GM18867 (cell line): ENCODE results near the gene MAP3K5.

Experiments
- ATAC-seq: cut with Tn5 transposase; IDR thresholded peaks from one replicate; pipeline ENCODE4 v1.9.1; 2021; ENCODE audit warnings: mild to moderate bottlenecking, moderate library complexity; ENCODE audit not compliant: unreplicated experiment

MAP3K5 gene

GRCh38 chr6:136550045-136550329, 242.3 kb downstream of the MAP3K5 start:
- ATAC-seq = peak; percentile 48

GRCh38 chr6:136549300-136550044, 242.8 kb downstream of the MAP3K5 start:
- ATAC-seq = peak; percentile 4

GRCh38 chr6:136548582-136549299, 243.5 kb downstream of the MAP3K5 start:
- no peak for ATAC-seq

GRCh38 chr6:136547871-136548270, 244.4 kb downstream of the MAP3K5 start:
- ATAC-seq = no peak

GRCh38 chr6:136547336-136547735, 244.9 kb downstream of the MAP3K5 start:
- no peak for ATAC-seq

DNA sequence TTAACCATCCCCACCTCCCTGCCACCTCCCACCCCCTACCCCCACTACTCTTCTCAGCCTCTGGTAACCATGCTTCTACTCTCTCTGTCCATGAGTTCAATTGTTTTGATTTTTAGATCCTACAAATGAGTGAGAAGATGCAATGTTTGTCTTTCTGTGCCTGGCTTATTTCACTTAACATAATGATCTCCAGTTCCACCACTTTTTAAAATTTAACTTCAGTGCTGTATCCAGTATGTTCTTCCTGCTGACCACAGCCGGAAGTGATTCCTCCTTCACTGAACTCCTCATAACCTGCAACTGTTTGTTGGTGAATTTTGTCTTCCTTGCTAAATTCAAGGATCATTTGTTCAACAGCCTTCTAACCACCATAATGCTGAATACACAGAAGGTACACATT, 245.9 kb downstream of the MAP3K5 start:
- no peak for ATAC-seq

- ATAC-seq = no peak
These were observed 248.0 kb downstream of the MAP3K5 start for GRCh38 chr6:136544326-136544725.

GRCh38 chr6:136541395-136541794, 250.9 kb downstream of the MAP3K5 start:
- no peak for ATAC-seq

GRCh38 chr6:136539967-136540652, 252.2 kb downstream of the MAP3K5 start:
- no peak for ATAC-seq

GRCh38 chr6:136538836-136539235, 253.4 kb downstream of the MAP3K5 start:
- ATAC-seq = no peak

DNA sequence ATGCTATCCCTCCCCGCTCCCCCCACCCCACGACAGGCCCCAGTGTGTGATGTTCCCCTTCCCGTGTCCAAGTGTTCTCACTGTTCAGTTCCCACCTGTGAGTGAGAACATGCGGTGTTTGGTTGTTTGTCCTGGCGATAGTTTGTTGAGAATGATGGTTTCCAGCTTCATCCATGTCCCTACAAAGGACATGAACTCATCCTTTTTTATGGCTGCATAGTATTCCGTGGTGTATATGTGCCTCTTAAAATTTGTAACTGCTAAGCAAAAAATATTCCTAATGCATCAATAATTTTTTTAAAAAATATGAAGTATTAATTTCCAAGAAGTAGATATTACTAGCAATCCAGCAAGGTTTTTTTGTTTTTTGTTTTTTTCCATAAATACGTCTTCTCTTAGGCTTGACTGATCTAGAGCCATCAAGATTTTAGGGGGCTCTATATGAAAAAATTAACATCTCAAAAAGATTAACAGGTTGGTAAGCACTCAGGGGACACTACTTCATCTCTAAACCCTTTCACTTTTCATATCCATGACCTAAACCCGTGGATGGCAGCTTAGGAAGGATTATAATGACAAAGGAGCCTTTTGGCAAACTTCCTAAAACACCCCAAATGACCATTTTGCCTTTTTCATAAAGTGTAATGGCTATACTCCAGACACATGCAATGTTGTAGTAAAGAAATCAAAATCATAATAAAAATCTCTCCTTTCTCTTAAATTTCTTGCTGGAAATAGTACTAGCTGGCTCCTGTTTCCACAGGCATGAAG, 256.2 kb downstream of the MAP3K5 start:
- ATAC-seq = no peak

DNA sequence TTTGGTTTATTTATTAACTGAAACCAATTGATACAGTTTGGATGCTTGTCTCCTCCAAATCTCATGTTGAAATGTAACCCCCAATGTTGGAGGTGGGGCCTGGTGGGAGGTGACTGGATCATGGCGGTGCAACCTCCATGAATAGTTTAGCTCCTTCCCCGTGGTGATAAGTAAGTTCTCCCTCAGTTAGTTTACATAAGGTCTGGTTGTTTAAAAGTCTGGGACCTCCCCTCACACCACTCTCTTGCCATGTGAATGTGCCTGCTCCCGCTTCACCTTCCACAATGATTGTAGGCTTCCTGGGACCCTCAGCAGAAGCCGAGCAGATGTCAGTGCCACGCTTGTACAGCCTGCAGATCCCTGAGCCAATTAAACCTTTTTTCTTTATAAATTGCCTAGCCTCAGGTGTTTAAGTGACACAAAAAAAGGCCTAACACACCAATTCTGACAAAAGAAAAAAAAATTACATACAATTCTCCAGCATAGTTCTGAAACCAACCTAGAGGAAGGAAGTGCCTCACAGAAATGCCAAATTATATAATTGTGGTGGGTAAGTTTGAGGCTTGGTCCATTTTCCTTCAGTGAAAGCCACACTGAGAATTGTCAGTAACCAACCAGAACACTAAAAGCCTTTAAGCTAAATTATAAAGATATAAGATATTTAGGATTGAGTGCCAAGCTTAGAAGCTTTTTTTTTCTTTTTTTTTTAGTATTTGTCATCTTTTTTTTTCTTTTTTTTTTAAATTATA, 257.1 kb downstream of the MAP3K5 start:
- ATAC-seq = no peak

DNA sequence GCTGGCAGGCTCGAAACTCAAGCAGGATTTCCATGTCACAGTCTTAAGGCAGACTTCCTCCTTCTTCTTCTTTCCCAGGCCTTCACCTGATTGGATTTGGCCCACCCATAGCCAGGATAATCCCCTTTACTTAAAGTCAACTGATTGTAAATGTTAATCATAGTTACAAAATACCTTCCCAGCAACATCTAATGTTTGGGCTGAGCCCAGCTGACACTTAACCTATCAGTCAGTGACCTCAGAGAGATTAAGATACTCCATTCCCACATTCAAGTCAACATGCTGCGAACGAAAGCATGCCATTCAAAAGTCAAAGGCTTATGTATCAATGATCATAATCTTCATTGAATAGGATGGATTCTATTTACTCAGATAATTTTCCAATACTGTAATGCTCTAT, 258.0 kb downstream of the MAP3K5 start:
- no peak for ATAC-seq

DNA sequence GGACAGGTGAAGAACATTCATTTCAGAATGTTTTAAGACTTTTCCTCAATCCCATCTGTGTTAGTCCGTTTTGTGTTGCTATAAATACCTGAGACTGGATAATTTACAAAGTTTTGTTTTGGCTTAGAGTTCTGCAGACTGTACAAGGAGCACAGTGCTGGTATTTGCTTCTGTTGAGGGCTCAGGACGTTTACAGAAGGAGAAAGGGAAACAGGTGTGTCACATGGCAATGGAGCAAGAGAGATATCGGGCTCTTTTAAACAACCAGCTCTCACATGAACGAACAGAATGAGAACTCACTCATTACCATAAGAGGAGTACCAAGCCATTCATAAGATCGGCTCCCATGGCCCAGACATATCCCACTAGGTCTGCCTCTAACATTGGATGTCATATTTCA, 258.8 kb downstream of the MAP3K5 start:
- no peak for ATAC-seq

DNA sequence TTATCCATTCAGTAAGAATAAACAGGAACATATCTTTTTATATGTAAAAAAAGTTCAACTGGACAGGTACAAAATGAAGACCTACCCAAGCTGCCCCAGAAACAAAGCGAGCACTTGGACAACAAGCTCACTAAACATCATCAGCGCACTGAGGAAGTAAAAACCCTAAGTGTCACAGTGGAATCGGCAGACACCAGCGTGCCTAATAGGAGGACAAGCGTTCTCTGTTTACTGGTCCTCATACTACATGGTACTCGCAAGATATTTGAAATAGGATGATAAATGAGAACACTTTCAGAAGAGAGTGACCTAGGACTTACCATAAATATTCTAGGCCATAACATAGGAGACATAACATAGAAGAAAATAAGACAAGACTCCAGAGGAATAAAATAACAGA, 260.2 kb downstream of the MAP3K5 start:
- ATAC-seq = no peak

DNA sequence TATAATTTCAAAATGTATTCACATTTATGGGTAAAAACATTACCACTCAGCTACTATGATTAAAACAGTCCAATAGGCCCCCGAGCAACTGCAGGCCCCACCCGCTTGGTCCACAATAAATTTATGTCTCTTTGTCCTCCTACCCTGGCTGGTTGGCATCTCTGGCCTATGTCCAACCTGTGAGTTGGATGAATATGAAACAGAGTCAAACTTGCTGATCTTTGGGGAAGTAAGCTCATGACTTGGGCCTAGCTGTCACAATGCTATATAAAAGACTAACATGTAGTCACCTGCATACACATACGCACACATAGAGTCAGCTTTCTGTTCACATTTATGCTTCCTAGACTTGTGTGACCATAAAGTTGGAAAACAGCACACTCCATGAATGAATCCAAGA, 262.6 kb downstream of the MAP3K5 start:
- ATAC-seq = no peak

- no peak for ATAC-seq
These were observed 263.8 kb downstream of the MAP3K5 start for GRCh38 chr6:136528477-136528876.

DNA sequence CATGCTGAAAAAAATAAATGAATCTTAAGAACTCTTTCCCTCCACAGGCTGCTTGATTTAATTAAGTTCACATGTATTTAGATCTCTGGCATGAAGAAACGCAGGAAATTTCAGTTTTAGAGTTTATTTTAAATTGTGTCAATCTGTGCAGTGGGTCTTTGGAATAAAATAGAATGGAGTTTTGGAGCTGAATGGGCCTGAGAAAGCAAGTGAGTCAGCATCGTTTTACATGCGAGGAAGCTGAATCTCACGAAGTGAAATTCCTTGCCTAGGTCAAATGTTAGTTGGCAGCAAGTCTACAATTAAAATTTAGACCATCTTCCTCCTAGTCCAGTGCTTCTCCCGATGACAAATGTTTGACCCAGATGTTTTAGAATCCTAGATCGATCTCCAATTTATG, 264.4 kb downstream of the MAP3K5 start:
- no peak for ATAC-seq

GRCh38 chr6:136526937-136527336, 265.3 kb downstream of the MAP3K5 start:
- no peak for ATAC-seq

DNA sequence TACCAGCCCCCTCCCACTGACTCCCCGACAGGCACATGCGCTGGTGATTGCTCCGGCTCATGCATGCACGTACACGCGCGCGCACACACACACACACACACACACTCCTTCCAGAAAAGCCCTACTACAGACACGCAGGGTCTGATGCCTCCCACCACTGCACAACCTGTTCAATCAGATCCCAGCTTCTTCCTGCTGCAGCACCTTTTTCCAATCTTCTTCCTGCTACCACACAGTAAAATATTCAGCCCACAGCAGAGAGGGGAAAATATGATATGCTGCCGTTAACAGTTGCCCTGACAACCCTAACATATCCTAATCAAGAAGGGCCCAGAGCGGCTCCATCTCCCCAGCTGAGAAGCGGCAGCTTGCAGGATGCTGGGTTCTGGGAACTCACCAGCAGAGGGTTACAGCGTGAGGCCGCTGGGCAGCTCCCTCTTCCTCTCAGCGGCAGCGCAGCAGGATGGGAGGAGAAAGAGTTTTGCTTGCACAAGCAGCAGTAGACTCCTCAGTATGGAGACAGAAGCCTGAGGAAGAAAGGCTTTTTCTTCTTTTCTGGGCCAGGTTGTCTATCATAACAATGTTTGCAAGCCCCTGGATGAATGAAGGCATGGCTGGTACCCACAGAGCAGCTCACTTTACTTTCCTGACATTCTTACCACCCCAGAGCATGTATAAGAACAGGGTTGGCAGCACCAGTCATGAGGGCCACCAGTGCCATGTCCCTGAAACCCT, 265.9 kb downstream of the MAP3K5 start:
- ATAC-seq = no peak
